Measurements from ENCODE around the gene OARD1. TPM values are rescaled to one million over a fixed set of nuclear protein-coding genes. Genes with fewer than 3 reads are reported as not detected.

The OARD1 gene
- total and polyA plus RNA-seq, 2 of the 8 experiments (the other 6 are each of a cell fraction or from before 2014, with no cell fraction given): 16.8 to 35.8 TPM

GRCh38 chr6:41077536-41077935 lies 5.4 kb upstream of the OARD1 start (continued):
- TF ChIP-seq SIX5 (IDR thresholded peaks at IDR 0.05; ENCODE audit: low read depth, low read length): no peak
- no peak for TF ChIP-seq SRF (IDR thresholded peaks at IDR 0.05; ENCODE audit: low read depth, low read length)
- TF ChIP-seq SAP30 (IDR thresholded peaks at IDR 0.05; ENCODE audit: insufficient read depth, insufficient replicate concordance, low read length): no peak
